VCaP (cell line): ENCODE measurements around the gene MMRN2.
A peak's percentile ranks its signal among the peaks of the same experiment; 100 is the strongest.
"Not testable (repeated sequence)": the region's sequence is repeated elsewhere in the genome, so short reads cannot be mapped to it uniquely, and the experiment has no call there.

Experiments used
- H3K27ac ChIP-seq: fragments of 450-650 bp; 2 replicates; pipeline ENCODE4 v1.5.1; 2017
- TF ChIP-seq, protein P1 (sequence below): fragments of 450-650 bp; conservative IDR thresholded peaks from 2 replicates; pipeline ENCODE4 v1.5.1; 2017; ENCODE audit warnings: mild to moderate bottlenecking, moderate library complexity

Gene MMRN2

DNA sequence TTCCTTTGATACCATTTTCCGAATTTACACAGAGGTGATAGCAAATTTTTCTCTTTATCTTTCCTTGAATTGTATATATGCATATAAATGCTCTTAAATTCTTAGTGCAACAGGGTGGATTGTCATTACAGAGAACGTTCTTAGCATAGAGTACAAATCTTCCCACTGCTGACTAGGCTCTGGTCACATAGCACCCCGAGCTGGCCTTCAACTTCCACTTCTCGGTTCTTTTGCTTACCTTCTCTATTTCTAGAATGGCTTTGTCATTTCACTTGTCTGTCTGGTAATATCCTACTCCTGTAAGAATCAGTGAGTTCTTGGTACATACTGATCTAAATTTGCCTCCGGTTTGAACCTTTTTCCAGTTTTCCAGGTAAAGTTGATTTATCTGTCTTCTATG lies 24.3 kb upstream of the MMRN2 start:
- H3K27ac ChIP-seq, result no peak overlapping the region
- TF ChIP-seq, protein P1, sequence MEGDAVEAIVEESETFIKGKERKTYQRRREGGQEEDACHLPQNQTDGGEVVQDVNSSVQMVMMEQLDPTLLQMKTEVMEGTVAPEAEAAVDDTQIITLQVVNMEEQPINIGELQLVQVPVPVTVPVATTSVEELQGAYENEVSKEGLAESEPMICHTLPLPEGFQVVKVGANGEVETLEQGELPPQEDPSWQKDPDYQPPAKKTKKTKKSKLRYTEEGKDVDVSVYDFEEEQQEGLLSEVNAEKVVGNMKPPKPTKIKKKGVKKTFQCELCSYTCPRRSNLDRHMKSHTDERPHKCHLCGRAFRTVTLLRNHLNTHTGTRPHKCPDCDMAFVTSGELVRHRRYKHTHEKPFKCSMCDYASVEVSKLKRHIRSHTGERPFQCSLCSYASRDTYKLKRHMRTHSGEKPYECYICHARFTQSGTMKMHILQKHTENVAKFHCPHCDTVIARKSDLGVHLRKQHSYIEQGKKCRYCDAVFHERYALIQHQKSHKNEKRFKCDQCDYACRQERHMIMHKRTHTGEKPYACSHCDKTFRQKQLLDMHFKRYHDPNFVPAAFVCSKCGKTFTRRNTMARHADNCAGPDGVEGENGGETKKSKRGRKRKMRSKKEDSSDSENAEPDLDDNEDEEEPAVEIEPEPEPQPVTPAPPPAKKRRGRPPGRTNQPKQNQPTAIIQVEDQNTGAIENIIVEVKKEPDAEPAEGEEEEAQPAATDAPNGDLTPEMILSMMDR, result no peak

DNA sequence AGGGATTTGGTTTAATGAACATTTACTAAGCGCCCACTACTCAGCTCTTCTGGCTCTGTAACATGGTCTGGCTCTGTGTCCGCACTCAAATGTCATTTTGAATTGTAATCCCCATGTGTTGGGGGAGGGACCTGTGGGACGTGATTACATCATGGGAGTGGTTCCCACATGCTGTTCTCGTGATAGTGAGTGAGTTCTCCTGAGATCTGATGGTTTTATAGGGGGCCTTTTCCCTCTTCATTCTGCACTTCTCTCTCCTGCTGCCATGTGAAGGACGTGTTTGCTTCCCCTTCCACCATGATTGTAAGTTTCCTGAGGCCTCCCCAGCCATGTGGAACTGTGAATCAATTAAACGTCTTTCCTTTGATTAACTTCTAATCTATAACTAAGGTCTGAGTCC lies 23.6 kb upstream of the MMRN2 start:
- H3K27ac ChIP-seq, result not testable (repeated sequence)

DNA sequence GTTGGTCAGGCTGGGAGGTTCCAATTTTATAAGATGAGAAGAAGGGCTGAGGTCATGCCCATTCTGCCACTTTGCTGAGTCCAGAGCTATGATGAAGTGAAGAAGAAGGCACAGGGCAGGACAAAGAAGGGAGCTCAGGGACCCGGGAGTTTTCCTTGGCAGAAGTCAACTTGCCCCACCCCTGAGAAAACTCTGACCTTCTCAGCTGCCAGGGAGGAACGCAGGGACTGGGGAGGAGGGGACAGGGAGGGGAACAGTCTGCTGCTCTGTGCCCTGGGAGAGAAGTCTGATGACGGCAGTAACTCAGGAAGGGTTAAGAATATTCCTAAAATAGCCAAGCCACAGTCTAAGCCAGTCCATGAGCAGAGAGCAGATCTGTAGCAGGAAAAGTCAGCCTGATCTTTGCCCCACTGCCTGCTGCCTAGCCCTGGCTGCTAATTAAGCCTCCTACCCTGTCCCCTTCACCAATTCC lies 22.6 kb upstream of the MMRN2 start:
- TF ChIP-seq, protein P1, result no peak
- H3K27ac ChIP-seq, result no peak overlapping the region

DNA sequence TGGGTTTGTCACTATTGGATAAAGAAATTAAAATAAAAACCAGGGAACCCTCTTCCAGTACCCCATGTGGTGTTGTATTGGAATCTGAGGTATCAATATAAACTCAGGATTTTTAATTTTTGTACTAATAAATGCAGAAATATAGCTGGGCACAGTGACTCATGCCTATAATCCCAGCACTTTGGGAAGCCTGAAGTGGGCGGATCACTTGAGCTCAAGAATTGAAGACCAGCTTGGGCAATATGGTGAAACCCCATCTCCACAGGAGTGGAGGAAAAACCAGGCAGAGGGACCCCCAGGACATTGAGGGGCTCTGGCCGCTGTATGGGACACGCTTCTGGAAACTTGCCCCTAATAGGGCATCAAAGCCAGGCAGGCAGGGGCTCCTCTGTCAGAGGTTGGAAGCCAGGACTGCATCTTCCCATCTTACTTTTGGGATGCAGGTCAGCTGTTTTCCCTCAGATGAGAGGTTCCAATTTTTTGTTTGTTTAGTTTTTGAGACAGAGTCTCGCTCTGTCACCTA lies 21.9 kb upstream of the MMRN2 start:
- H3K27ac ChIP-seq, result no peak overlapping the region
- TF ChIP-seq, protein P1, result no peak

DNA sequence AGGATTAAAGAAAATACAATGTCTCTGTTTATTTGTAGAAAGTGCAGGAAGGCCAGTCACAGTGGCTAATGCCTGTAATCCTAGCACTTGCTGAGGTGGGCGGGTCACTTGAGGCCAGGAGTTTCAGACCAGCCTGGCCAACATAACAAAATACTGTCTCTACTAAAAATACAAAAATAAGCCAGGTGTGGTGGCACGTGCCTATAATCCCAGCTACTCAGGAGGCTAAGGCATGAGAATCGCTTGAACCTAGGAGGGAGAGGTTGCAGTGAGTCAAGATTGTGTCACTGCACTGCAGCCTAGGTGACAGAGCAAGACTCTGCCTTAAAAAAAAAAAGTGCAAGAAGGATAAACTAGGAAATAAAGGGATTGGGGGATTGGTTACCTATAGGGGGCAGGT lies 21.0 kb upstream of the MMRN2 start:
- not testable (repeated sequence) for H3K27ac ChIP-seq

DNA sequence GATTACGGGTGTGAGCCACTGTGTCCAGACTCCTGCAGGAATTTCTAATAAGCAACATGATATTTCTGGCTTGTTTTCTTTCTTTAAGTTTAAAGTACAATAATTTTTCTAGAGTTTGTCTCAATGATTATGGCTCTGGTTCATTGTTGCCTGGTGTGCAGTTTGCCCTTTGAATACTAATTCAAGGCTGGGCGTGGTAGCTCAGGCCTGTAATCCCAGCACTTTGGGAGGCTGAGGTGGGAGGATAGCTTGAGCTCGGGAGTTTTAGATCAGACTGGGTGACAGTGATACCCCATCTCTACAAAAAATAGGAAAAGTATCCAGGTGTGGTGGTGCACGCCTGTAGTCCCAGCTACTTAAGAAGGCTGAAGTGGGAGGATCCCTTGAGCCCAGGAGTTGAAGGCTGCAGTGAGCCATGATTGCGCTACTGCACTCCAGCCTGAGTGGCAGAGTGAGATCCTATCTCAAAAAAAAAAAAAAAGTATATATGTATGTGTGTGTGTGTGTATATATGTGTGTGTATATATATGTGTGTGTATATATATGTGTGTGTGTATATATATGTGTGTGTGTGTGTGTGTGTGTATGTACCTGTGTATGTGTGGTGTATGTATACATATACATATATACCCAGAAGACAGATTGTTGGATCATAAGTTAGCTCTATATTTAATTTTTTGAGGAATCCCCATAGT lies 19.1 kb upstream of the MMRN2 start:
- no peak overlapping the region; the same call in 1 of the 2 replicates for H3K27ac ChIP-seq
- TF ChIP-seq, protein P1, result no peak

DNA sequence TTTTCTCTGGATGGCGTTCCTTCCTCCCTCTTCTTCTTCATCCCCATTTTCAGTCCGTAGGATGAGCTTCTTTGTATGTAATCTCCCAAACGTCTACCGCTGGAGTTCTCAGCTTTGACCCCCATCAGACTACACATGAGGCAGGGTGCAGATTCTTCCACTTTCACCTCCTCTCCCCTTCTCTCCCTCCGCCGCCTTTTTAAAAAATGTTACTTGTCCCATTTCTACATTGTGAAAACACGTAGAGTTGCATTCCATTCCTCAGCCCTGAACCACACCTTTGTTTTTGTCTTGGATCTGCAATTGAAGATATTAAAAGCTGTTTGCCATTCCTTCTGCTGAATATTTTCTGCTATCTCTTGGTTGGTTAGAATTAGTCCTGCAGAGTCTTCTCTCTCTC lies 17.1 kb upstream of the MMRN2 start:
- TF ChIP-seq, protein P1, result no peak
- H3K27ac ChIP-seq, result peak overlapping the region; percentile 43; the same call in 1 of the 2 replicates

DNA sequence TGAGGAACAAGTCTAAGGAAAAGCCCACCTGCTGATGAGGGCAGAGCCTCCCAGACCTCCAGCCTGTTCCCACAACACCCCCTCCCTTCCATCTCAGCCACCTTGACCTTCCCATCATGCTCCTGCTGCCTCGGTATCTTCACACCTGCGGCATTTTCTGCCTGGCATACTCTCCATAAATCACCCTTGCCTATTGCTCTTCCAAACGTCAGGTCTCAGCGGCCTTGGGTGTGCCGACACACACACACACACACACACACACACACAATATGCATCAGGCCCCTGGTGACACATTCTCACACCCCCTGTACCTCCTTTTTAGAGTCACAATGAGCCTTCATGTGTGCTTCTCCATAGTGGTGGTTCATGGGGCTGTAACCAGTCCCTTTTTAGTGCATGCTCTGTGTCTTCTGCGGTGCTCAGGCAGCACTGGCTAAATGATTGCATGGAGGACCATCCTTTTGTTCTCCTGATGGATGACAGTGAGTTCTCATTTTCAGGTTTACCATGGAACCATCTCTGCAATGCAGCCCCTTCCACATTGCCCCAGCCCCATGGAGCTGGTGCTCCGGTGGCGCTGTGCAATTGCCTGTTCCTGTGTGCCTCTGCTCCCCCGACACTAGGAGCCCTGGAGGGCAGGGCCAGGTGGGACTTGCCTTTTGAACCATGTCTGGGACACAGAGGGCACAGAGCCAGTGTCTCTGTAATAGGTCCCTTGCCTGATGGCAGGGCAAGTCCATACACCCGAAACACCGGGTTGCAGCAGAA lies 15.4 kb upstream of the MMRN2 start:
- H3K27ac ChIP-seq, result no peak overlapping the region; the same call in 1 of the 2 replicates
- TF ChIP-seq, protein P1, result no peak
